OCI-M1 (cell line): ENCODE results near the gene ATP6V1A.

Experiments used
- DNase-seq: peaks from one replicate; lab custom pipeline; 2025; lab: John Stamatoyannopoulos, UW

The ATP6V1A gene

DNA sequence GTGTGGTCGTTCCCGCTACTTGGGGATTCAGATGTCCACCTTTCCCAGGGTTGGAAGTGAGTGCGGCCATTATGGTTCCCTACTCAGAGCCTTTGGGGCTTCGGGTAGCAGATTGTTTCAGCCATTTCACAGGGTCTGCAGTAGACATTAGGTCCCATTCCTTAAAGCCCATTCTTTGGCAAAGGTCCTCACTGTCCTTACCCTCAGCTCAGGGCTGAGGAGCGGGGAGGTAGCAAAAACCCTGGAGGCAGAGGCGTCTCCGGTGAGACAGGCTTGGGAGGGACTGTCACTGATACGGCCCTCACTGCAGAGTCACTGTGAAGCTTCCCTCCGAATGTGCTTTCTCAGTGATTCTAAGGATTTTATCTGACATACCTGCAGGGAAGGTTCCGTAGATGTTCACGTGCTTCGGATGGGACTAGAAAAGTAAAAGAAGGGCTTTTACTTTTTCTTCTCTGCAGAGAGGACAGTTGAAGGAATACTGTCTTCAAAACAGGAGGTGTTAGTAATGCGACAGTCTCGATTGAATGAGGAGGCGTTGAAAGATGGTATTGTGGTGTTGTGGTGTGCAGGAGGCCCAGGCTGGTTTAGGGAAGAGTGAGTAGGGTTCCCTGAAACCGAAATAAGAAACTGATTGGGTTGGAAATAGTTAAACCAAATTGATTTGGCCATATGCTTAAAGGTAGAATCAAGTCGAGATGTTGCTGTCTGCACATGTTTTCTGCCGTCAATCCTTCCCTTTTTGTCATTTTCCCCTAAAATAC is 630 bp downstream of the ATP6V1A start:
- DNase-seq = peak; percentile 81

DNA sequence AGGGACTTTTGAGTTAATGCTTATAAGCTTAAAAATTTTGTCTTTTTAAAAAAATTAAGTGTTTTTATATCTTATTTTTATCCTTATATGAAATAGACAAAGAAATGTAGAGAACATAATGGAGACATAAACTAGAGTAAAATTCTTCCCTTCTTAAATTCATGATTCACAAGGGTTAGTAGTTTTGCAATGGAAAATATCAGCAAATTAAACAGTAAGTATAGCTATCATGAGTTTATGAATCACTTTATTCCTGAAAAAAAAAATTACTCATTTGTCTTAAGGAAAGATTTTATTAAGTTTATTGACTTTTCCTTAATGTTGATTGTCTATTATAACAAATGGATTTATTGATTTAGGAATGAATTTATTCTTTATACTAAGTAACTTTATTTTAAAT is 4.3 kb downstream of the ATP6V1A start:
- DNase-seq = no peak

DNA sequence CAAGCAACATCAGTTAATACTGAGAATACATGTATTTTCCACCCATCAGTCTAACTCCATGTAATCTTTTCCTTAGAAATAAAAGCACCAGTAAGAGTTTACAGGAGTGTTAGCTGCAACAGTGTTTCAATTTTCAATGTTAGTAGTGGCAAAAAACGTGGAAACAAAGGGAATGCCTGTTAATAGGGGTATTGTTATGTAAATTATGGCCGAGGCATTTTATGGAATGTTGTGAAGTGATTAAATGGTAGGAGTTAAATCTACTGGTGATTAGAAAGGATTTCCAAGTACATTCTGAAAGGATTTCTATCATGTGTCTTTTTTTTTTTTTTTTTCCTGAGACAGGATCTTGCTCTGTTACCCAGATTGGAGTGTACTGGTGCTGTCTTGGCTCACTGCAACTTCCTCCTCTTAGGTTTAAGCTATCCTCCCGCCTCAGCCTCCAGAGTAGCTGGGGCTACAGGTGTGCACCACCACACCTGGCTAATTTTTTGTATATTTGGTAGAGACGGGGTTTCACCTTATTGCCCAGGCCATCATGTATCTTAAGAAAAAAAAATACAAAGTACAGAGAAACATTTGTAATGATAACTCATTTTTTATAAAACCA is 6.6 kb downstream of the ATP6V1A start:
- no peak for DNase-seq

DNA sequence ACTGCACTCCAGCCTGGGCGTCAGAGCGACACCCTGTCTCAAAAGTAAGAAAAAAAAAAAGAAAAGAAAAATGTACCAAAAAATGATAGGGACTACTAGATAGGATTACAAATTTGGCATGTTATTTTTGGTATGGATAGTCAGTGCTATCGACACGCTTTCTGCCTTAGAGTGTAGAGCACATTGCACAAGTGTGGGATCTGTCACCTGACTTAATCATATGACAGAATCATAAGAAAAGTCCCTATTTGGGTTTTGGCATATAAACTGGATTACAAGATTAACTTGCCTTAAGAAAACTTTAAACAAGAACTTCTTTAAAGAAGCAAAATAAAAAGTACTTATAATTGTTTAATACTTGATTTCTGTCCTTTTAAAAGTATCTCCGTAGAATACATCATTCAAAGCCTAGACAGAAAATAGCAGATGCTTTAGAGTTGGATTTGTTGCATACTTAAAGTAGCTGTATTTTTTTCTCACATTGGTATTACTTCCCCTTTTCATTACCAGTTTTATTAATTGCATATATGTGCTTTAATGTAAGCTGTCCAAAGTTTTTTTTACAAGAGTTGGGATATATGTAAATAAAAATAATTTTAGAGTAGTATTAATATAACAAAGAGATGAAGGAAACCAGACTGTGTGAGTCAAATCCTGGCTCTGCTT is 7.8 kb downstream of the ATP6V1A start:
- DNase-seq = no peak

DNA sequence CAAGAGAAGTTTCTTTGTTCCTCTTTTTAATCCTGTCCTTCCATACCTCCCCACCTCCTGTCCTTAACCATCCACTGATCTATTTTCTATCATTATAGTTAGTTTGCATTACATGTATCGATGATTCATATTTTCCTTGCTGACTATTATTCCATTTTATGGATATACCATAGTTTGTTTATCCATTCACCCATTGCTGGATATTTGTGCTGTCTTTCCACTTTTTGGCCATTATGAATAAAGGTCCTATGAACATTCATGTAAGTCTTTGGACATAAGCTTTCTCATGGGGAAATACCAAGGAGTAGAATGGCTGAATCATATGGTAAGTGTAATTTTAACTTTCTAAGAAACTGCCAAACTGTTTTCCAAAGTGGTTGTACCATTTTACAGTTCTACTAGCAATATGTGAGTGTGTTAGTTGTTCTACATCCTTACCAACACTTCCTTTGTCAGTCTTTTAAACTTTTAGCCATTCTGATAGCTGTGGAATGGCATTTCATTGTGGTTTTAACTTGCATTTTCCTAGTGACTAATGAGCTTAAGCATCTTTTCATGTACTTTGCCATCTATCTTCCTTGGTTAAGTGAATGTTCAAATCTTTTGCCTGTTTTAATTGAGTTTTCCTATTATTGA is 11.7 kb downstream of the ATP6V1A start:
- no peak for DNase-seq

DNA sequence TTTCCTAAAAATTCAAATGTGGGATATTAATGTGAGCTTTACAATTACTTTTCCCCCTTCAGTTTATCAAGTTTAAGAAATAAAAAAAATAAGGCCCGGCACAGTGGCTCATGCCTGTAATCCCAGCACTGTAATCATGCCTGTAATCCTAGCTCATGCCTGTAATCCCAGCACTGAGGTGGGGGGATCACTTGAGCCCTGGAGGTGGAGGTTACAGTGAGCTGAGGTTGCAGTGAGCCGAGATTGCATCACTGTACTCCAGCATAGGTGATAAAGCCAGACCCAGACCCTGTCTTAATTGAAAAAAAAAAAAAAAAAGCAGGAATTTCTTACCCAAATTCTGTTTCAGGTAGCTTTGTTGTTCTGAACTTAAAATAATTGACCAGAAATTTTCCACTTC is 17.9 kb downstream of the ATP6V1A start:
- no peak for DNase-seq

DNA sequence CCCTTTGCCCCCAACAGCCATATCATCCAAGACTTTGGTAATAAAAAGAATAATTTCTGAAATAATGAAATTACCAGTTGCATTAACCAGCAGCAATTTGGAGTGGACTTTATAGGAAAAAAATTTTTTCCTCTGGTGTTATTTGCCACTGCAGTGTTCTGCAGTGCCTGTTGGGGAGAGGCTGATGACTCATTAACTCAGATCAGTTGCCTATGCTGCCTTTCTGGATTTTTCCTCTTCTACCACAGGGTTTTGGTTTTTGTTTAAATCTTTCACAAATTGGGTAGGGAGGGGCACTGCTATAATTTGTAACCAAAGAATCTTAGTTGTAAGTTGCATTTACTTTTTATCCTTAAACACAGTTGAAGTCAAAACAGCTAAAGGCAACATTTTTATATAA is 22.7 kb downstream of the ATP6V1A start:
- DNase-seq = peak; percentile 16

DNA sequence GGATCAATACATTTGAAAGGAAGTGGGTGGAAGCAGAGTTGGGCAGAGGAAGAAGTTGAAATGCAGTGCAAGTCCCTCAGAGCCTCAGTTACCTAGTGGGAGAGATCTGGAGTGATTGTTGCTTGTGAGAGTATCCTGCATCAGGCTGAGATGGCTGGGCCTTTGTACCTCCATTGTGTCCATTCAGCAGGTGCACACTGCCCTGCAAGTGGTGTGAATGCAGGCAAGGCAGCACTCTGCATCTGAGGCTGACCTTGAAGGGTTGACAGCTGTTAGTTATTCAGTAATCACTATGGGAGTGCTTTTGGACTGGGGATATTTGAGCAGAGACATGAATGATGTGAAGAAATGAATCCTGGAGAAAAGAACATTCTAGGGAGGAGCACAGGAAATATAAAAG is 25.2 kb downstream of the ATP6V1A start:
- no peak for DNase-seq

DNA sequence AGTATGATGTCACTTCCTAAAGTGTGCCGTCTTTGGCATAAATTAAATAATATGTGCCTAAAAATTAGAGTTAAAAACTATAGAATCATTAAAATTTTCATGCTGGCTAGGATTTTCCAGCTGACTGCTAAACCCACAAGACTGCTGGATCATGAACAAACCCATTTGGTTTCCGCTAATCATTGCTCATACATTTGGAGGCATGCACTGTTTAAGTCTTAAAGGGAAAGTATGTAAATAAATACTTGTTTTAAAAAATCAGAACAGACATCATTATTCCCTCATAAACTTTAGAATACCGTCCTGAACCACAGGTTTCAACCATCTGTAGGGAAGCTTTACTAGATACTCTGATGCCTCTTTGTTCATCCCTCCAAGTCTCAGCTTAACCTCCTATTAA is 26.5 kb downstream of the ATP6V1A start:
- no peak for DNase-seq

DNA sequence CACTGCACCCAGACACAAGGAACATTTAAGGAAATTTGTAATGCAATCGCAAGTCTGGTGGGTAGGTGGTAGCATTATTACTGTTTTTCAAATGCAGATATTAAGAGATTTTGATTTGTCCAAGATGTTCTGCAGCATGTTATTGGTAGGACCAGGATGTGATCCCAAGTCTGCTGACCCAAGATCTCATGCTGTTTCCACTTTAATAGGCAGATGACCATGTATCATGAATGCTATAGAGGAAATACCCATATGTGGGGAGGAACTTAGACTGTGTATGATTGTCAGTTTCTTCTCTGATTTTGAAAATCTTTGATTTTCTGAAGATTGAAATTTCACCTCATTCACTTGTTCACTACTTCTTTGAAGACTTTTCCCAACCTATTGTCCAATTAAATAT is 28.7 kb downstream of the ATP6V1A start:
- DNase-seq = no peak

DNA sequence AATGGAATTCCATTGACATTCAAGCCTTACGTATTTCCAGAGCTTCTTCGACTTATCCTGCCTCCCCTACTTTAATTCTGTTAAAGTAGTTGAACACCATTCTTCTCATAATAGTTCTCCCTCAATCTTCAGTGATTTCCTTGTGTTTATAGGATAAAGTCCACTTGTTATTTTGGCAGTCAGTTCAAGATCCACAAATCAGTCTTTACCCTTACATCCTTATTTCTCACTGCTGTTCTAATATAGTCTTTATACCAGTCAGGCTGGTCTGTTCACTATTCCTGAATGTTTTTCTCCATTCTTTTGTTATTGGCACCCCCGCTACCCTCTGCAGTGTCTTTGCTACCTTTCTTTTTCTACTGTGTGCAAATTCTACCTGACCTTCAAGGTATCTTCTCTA is 29.7 kb downstream of the ATP6V1A start:
- DNase-seq = no peak

DNA sequence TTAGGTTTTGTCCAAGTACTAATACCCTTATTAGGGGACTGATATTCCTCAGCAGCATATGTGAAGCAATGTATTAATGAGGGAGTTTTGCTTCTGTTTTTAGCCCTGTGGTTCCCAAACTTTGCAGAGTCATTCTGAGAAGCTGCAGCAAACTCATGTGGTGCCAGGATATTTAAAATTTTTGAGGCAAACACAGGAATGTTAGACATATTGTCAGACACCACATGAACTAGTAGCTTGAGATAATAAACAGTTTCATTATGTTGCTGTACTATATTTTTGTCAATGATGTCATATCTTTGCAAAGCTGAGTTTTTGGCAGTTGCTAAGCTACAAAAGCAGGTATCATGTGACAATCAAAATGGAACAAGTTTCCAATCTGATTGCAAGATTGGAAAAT is 36.6 kb downstream of the ATP6V1A start:
- DNase-seq = peak; percentile 69

DNA sequence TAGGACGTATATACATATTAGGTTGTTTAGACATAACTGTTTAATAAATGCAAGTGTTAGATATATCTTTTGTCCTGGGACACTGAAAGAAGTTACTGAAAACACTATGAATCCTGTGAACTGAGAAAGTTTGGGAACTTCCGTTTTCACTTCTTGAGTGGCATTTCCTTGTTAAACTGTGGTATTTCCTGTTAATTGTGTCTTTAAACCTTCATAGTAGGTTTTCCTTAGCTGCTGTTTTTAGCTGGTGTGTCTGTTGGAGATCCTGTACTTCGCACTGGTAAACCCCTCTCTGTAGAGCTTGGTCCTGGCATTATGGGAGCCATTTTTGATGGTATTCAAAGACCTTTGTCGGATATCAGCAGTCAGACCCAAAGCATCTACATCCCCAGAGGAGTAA is 37.1 kb downstream of the ATP6V1A start:
- DNase-seq = peak; percentile 44

DNA sequence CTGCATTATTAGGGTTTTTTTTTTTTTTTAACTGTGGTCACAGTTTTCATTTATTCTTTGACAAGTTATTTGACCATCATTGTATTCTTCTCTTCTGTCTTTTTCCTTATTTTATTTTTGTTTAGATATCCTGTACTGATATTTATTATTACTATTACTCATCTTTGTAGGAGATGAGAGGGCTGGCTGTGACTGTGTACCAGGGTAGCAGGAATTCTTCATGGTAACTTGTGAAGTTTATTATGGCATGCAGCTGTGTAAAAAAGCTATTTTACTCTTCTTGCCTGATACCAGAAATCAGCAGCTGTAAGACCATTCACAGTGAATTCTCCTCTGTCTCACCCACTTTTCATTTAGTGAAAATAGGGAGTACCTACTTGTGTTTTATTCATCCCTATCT is 44.5 kb downstream of the ATP6V1A start:
- DNase-seq = no peak

DNA sequence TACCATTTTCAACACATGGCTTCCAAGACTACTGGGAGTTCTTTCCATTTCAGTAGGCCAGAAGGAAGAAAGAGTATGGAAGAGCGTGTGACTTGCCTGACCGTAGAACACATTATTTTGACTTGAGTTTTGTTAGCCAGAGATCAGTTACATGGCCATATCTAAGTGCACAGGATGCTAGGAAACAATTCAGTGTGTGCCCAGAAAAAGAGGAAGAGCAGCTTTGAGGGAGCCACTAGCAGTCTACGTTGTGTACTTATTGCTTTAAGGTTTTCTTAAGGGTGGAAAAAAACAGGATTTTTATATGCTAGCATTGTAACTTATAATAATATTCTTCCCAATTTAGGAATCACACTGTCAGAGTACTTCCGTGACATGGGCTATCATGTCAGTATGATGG is 47.7 kb downstream of the ATP6V1A start:
- peak; percentile 55 for DNase-seq

DNA sequence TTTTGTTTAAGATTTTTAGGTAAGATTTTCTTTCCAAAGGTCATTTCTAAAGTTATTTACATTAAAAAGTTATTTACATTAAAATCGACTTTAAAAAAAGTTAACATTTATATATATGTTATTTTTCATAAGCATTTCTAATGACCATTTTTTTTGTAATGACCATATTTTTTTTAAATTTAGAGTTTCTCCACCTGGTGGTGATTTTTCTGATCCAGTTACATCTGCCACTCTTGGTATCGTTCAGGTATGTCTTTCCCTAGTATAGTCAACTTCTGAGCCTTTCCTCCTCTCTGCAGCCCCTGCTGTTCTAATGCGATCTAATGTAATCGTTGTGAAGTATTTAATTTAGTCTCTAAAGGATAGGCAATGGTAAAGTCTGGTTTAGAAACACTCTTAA is 48.9 kb downstream of the ATP6V1A start:
- DNase-seq = no peak

DNA sequence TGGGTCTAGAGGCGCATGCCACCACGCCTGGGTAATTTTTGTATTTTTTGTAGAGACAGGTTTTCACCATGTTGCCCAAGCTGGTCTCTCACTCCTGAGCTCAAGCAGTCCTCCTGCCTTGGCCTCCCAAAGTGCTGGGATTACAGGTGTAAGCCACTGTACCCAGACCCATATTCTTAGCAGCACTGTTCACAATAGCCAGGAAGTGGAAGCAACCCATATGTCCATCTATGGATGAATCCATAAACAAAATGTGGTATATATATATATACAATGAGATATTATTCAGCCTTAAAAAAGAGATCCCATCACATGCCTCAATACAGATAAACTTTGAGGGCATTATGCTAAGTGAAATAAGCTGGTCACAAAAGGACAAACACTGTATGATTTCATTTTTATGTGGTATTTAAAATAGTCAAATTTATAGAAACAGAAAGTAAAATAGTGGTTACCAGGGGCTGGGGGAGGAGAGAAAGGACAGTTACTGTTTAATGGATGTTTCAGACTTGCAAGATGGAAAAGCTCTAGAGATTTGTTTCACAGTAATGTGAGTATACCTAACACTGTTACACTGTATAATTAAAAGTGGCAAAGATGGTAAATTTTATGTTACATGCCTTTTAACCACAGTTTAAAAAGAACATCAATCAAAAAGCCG is 56.1 kb downstream of the ATP6V1A start:
- peak; percentile 18 for DNase-seq

DNA sequence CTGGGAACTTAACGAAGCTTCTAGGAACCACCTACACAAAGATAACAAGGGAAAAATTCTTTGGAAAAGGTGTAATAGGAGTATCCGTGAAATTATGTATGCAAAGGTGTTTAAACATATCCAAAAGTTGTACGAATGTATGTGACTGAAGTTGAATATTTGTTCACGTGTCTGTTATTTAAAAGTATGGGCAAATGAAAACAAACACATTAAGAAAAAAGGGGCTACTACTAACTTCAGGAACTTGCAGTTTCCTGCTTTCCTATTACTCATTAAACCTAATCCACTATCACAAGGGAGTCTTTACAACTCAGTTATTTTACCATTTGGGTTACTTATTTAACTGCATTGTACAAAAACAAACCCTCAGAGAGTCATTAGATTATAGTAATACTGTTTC is 57.8 kb downstream of the ATP6V1A start:
- DNase-seq = no peak

DNA sequence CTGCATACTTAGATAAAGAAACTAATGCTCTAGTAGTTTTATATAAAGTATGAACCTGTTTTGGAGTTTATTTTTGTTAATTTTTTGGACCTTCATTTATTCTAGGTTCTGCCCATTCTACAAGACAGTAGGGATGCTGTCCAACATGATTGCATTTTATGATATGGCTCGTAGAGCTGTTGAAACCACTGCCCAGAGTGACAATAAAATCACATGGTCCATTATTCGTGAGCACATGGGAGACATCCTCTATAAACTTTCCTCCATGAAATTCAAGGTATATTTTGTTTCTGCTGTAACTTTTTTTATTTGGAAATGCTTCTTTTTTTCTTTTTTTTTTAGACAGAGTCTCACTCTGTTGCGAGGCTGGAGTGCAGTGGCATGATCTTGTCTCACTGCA is 58.4 kb downstream of the ATP6V1A start:
- DNase-seq = no peak

DNA sequence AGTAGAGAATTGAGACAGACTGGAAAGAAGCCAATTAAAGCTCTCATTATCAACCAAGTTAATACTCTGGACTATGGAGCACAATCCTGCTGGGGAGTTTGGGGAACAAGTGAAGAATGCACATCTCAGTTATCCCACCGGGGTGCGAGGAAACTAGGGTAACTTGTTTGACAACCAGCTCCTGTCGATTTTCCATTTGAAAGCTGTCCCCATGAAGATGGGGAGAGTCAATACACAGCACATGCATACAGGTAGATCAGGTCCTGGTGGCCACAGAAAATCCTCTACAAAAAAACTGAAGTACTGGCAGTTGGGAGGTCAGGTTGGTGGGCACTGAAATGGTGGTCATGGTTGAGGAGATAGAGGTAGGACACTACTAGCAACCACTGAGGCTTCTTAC is 66.0 kb downstream of the ATP6V1A start:
- DNase-seq = no peak

DNA sequence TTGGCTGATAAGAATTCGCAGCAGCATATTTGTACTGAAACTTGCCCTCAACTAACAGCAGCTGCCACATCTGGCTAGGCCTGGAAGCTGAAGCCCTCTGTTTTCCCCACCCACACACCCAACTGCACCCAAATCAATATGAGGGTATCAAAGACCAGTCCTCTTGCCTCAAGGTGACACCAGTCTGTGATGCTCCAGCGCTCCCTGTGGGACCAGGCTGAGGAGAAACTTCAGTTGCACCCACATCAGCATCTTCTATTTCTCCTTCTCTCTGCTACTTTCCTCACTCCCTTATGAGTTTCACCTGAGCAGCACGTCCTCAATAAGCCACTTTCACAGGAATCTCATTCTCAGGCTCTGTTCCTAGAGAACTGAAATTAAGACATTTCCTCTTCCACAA is 73.0 kb downstream of the ATP6V1A start:
- no peak for DNase-seq

DNA sequence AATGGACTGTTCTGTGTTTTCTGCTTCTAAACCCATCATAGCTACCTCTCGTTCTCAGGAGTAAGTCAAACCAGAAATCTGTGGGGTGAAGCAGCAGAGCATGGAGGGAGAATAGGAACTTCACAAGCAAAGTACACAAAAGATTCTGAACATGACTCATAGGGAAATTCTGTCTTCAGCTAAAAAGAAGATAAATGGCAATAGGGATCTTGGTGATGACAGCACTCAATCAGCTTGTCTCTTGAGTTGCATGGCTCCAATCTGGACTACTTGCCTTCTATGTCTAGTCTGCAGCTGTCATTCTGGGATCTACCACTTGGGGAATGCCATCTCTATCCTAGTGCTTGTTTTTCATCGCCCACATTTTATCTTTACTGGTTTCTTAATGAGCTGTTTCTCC is 78.3 kb downstream of the ATP6V1A start:
- peak; percentile 25 for DNase-seq
